Sigmoid colon (tissue), 4 donors: Measurements from ENCODE around the gene CCDC38.

ENCODE experiments used
- CTCF ChIP-seq, 4 experiments: fragments of 450-650 bp in 3 of 4; fragments of 200-600 bp in 1 of 4; IDR thresholded peaks; one replicate each; pipeline ENCODE4 v1.5.1; 2016 to 2019; ENCODE audit warnings: antibody characterized with exemption in 4 of 4, mild to moderate bottlenecking in 3 of 4, moderate library complexity in 2 of 4
- EP300 ChIP-seq, 4 donors: sonication (generic); formaldehyde crosslinking; IDR thresholded peaks; one replicate each; pipeline ENCODE4 v1.6.1; 2017; ENCODE audit warnings: antibody characterized with exemption in 4 of 4
- POLR2A ChIP-seq, 2 donors: fragments of 450-650 bp; IDR thresholded peaks; one replicate each; pipeline ENCODE4 v1.6.1; 2016; ENCODE audit warnings: antibody characterized with exemption in 2 of 2, mild to moderate bottlenecking in 2 of 2, moderate library complexity in 2 of 2

GRCh38 chr12:95829395-95829794 is 113.0 kb downstream of the CCDC38 start:
- TF ChIP-seq POLR2A (IDR thresholded peaks at IDR 0.05) (no peak), CTCF (IDR thresholded peaks at IDR 0.05) (no peak), EP300 (IDR thresholded peaks at IDR 0.05) (no peak)
